HepG2 (cell line): ENCODE measurements around the gene SENP5. TPM values are rescaled to one million over a fixed set of nuclear protein-coding genes. Genes with fewer than 3 reads are reported as not detected.

Source experiments
- FOXA1 ChIP-seq, 2 experiments: fragments of 450-650 bp in 1 of 2; sonication (generic) in 1 of 2; formaldehyde crosslinking in 1 of 2; IDR thresholded peaks; 2 replicates each; pipeline versions ENCODE4 v1.4.0 to v1.6.1; 2016 to 2020; ENCODE audit warnings: missing genetic modification reagents in 1 of 2
- HIVEP1 ChIP-seq: sonication (generic); formaldehyde crosslinking; IDR thresholded peaks from 2 replicates; pipeline ENCODE4 v1.4.0; 2020; ENCODE audit warnings: mild to moderate bottlenecking, missing genetic modification reagents
- KAT7 ChIP-seq: IDR thresholded peaks from 2 replicates; pipeline ENCODE4 v1.6.1; 2018; ENCODE audit warnings: borderline replicate concordance, missing compliant biosample characterization
- LCORL ChIP-seq, 2 experiments: fragments of 450-650 bp in 1 of 2; sonication (generic) in 1 of 2; formaldehyde crosslinking in 1 of 2; IDR thresholded peaks; 2 replicates each; pipeline versions ENCODE4 v1.5.0 to v1.6.1; 2017 to 2020; ENCODE audit warnings: antibody characterized with exemption in 1 of 2, missing genetic modification reagents in 1 of 2
- MYNN ChIP-seq: sonication (generic); formaldehyde crosslinking; IDR thresholded peaks from 2 replicates; pipeline ENCODE4 v1.4.0; 2020; ENCODE audit warnings: mild to moderate bottlenecking, low read depth, missing genetic modification reagents
- NAIF1 ChIP-seq: sonication (generic); formaldehyde crosslinking; IDR thresholded peaks from 2 replicates; pipeline ENCODE4 v1.5.0; 2020; ENCODE audit warnings: mild to moderate bottlenecking, missing genetic modification reagents, borderline replicate concordance
- NR3C1 ChIP-seq: sonication (generic); formaldehyde crosslinking; IDR thresholded peaks from 2 replicates; pipeline ENCODE4 v1.4.0; 2020; ENCODE audit warnings: missing genetic modification reagents
- SNAPC4 ChIP-seq: sonication (generic); formaldehyde crosslinking; IDR thresholded peaks from 2 replicates; pipeline ENCODE4 v1.4.0; 2020; ENCODE audit warnings: mild to moderate bottlenecking, missing genetic modification reagents
- THAP8 ChIP-seq: sonication (generic); formaldehyde crosslinking; IDR thresholded peaks from 2 replicates; pipeline ENCODE4 v1.5.1; 2020; ENCODE audit warnings: missing genetic modification reagents, mild to moderate bottlenecking, borderline replicate concordance
- ZBED4 ChIP-seq: sonication (generic); formaldehyde crosslinking; IDR thresholded peaks from 2 replicates; pipeline ENCODE4 v1.4.0; 2020; ENCODE audit warnings: missing genetic modification reagents, borderline replicate concordance
- ZBTB20 ChIP-seq: sonication (generic); formaldehyde crosslinking; IDR thresholded peaks from 2 replicates; pipeline ENCODE4 v1.8.1; 2023; ENCODE audit warnings: missing genetic modification reagents, low read depth, mild to moderate bottlenecking, borderline replicate concordance
- ZNF251 ChIP-seq: sonication (generic); formaldehyde crosslinking; IDR thresholded peaks from 2 replicates; pipeline ENCODE4 v1.9.0; 2021; ENCODE audit warnings: mild to moderate bottlenecking, missing genetic modification reagents
- ZNF34 ChIP-seq: sonication (generic); formaldehyde crosslinking; IDR thresholded peaks from 2 replicates; pipeline ENCODE4 v1.4.0; 2020; ENCODE audit warnings: mild to moderate bottlenecking, missing genetic modification reagents, borderline replicate concordance
- ZNF383 ChIP-seq: sonication (generic); formaldehyde crosslinking; IDR thresholded peaks from 2 replicates; pipeline ENCODE4 v1.4.0; 2020; ENCODE audit warnings: missing genetic modification reagents, mild to moderate bottlenecking, borderline replicate concordance
- ZNF546 ChIP-seq: sonication (generic); formaldehyde crosslinking; conservative IDR thresholded peaks from 2 replicates; pipeline ENCODE4 v1.8.1; 2023; ENCODE audit warnings: mild to moderate bottlenecking, missing genetic modification reagents
- ZNF557 ChIP-seq: sonication (generic); formaldehyde crosslinking; IDR thresholded peaks from 2 replicates; pipeline ENCODE4 v1.4.0; 2020; ENCODE audit warnings: missing genetic modification reagents
- ZNF674 ChIP-seq: sonication (generic); formaldehyde crosslinking; IDR thresholded peaks from 2 replicates; pipeline ENCODE4 v1.5.0; 2020; ENCODE audit warnings: low read depth, mild to moderate bottlenecking, missing genetic modification reagents
- ZNF713 ChIP-seq: sonication (generic); formaldehyde crosslinking; IDR thresholded peaks from 2 replicates; pipeline ENCODE4 v1.4.0; 2020; ENCODE audit warnings: mild to moderate bottlenecking, missing genetic modification reagents
- polyA plus RNA-seq, 8 experiments: library from polyadenylated mRNA; depleted of rRNA in 3 of 8; stranded (reverse) in 7 of 8; unstranded in 1 of 8; fragments of >200 nt; fragmentation: Illumina TruSeq in 4 of 8; extraction: Trizol in 4 of 8; gene quantifications; 2 replicates each; pipeline versions ENCODE4 v1.2.1 to v1.2.3, GENCODE V29; 2011 to 2016; ENCODE audit warnings: low read depth in 4 of 8, missing spikeins in 1 of 8, mixed read lengths in 1 of 8; ENCODE audit not compliant: insufficient read depth in 1 of 8
- total RNA-seq, 5 experiments: library from RNA; depleted of rRNA; stranded (reverse); fragments of >200 nt; fragmentation: Illumina TruSeq; extraction: Trizol; gene quantifications; 2 replicates each; pipeline ENCODE4 v1.2.3, GENCODE V29; 2016; ENCODE audit warnings: low read depth in 1 of 5

Gene SENP5
- total and polyA plus RNA-seq, 2 of the 13 experiments (the other 11 are each of a cell fraction or from before 2014, with no cell fraction given), result 17.6 to 30.9 TPM

- TF ChIP-seq THAP8 (peak; percentile 77; the same call in 1 of the 2 replicates), KAT7 (peak; percentile 96; the same call in 1 of the 2 replicates), ZNF34 (CRISPR knock-in tag) (peak; percentile 69; the same call in 1 of the 2 replicates), ZNF383 (CRISPR knock-in tag) (no peak), SNAPC4 (peak; percentile 65; the same call in 1 of the 2 replicates), ZNF251 (CRISPR knock-in tag) (no peak), ZBTB20 (CRISPR knock-in tag) (peak; percentile 57; the same call in 1 of the 2 replicates), ZNF546 (CRISPR knock-in tag) (peak; percentile 62; the same call in 1 of the 2 replicates), ZNF557 (no peak), FOXA1 (IDR thresholded peaks at IDR 0.05) (no peak), FOXA1 (CRISPR knock-in tag; IDR thresholded peaks at IDR 0.05) (0 out of 2 replicates have a peak, but pooled peaks have one; percentile 20), NAIF1 (peak; percentile 48; the same call in 1 of the 2 replicates), ZBED4 (CRISPR knock-in tag) (peak; percentile 90; the same call in 1 of the 2 replicates), ZNF713 (CRISPR knock-in tag) (peak; percentile 26; the same call in 1 of the 2 replicates), NR3C1 (no peak), LCORL (IDR thresholded peaks at IDR 0.05) (no peak), LCORL (CRISPR knock-in tag; IDR thresholded peaks at IDR 0.05) (peak; percentile 86), HIVEP1 (CRISPR knock-in tag) (peak; percentile 59; the same call in 1 of the 2 replicates), MYNN (peak; percentile 34; the same call in 1 of the 2 replicates), ZNF674 (CRISPR knock-in tag) (0 out of 2 replicates have a peak, but pooled peaks have one; percentile 35)
Measured at GRCh38 chr3:196942226-196942914, 74.7 kb downstream of the SENP5 start, which contains the start of gene NCBP2 (continued).
